ENCODE measurements around the gene STN1.

Gene STN1

GRCh38 chr10:103915796-103916195 lies 2.2 kb downstream of the STN1 start:
- peak overlapping the region; percentile 66 for H3K4me3 ChIP-seq (ENCODE audit: low read depth, low read length)
- DNase-seq (ENCODE audit: low read depth): peak; percentile 48
- no peak for TF ChIP-seq CTCF (conservative IDR thresholded peaks at IDR 0.05; ENCODE audit: low read depth, low read length)

GRCh38 chr10:103912759-103913158 lies 5.2 kb downstream of the STN1 start:
- TF ChIP-seq CTCF (conservative IDR thresholded peaks at IDR 0.05; ENCODE audit: low read depth, low read length): no peak
- no peak overlapping the region for H3K4me3 ChIP-seq (ENCODE audit: low read depth, low read length)
- no peak for DNase-seq (ENCODE audit: low read depth)

- DNase-seq (ENCODE audit: low read depth): no peak
- H3K4me3 ChIP-seq (ENCODE audit: low read depth, low read length): no peak overlapping the region
- TF ChIP-seq CTCF (conservative IDR thresholded peaks at IDR 0.05; ENCODE audit: low read depth, low read length): no peak
Observed at GRCh38 chr10:103911021-103911459, 6.9 kb downstream of the STN1 start.

GRCh38 chr10:103910442-103911012 lies 7.5 kb downstream of the STN1 start:
- no peak for DNase-seq (ENCODE audit: low read depth)
- TF ChIP-seq CTCF (conservative IDR thresholded peaks at IDR 0.05; ENCODE audit: low read depth, low read length): no peak
- no peak overlapping the region for H3K4me3 ChIP-seq (ENCODE audit: low read depth, low read length)

GRCh38 chr10:103905441-103905840 lies 12.5 kb downstream of the STN1 start:
- DNase-seq (ENCODE audit: low read depth): no peak
- no peak overlapping the region for H3K4me3 ChIP-seq (ENCODE audit: low read depth, low read length)
- TF ChIP-seq CTCF (conservative IDR thresholded peaks at IDR 0.05; ENCODE audit: low read depth, low read length): no peak

GRCh38 chr10:103901299-103901698 lies 16.7 kb downstream of the STN1 start:
- no peak for TF ChIP-seq CTCF (conservative IDR thresholded peaks at IDR 0.05; ENCODE audit: low read depth, low read length)
- no peak overlapping the region for H3K4me3 ChIP-seq (ENCODE audit: low read depth, low read length)
- DNase-seq (ENCODE audit: low read depth): no peak

- H3K4me3 ChIP-seq (ENCODE audit: low read depth, low read length): no peak overlapping the region
- TF ChIP-seq CTCF (conservative IDR thresholded peaks at IDR 0.05; ENCODE audit: low read depth, low read length): no peak
- DNase-seq (ENCODE audit: low read depth): no peak
Observed at GRCh38 chr10:103899312-103899711, 18.7 kb downstream of the STN1 start.
